ENCODE results near the gene TCF15.
"Not testable (repeated sequence)": the region's sequence is repeated elsewhere in the genome, so short reads cannot be mapped to it uniquely, and the experiment has no call there.

Gene TCF15

DNA sequence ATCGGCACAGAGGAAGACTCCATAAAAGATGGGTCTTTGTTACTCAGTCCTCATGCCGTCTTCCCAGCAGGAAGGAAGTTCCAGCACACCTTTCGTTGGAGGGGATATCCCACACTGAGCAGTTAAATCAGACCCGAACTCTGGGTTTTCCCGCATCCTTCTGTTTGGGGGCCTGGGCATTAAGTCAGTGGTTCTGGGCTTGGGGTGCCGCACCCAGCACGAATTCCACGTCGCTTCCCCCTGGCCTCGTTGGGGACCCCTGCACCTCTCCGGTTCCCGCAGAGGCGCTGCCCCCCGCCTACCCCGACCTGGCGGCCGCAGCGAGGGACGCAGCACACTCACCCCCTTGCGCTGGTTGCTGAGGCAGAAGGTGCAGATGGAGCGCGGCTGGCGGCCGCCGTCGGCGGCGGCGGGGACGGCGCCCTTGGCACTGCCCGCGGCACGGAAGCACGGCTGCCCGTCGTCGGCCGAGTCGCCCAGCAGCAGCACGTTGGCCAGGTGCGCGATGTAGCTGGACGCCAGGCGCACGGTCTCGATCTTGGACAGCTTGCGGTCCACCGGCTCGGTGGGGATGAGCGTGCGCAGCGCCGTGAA is 641 bp downstream of the TCF15 start:
- no peak for DNase-seq

DNA sequence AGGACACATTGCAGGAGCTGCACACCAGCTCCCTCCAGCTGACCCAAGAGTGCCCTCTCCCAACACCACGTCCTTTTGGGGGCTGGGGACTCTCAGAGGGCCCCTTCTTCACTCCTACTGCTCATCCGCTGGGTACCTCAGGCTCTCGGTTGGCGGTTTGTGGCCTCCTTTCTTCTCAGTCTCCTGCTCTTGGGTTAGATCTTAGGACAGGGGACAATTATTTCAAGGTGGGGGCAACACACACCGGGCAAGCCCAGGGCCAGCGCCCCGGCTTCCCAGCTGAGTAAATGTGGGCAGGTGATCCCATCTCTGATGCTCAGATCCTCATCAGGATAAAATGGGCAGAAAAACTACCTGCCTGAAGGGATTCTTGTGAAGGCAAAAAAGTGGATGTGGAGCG is 1.1 kb downstream of the TCF15 start:
- no peak for DNase-seq

DNA sequence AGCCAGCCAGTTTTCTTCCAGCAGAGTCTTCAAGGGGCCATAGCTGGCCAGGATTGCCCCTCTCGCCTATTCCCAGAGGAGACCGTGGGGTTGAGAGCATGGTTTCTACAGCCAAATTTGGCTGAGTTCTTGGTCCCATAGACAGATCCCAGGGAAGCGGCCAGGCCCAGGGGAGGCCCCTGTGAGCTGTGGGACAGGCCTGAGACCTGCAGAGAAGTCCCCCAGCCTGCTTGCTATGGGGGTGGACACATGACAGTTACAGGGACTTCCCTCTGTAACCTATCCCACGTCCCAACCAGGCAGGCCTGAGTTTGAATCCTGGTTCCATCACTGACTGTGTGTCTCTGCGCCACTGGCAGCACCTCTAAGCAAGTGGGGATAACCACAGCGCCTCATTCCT is 2.6 kb downstream of the TCF15 start:
- no peak for DNase-seq

DNA sequence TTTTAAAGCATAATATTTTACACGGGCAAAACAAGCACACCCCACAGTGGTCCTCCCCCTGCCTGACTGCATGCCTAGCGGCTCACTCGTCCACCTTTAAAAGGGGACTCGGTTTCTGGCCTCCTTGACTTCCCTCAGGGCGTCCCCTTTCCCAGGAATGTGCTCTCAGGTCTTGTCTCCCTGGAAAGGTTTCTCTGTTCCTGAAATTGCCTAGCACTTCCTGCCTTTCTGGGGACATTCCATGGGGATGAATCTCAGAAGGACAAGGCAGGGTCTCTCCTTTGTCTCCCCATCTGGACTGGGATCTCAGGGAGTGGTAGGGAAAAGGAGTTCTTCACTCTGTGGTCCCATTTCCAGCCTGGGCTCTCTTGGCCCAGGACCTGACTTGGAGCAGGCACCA is 4.9 kb downstream of the TCF15 start:
- no peak for DNase-seq

GRCh38 chr20:603116-603640 is 6.9 kb downstream of the TCF15 start:
- no peak for DNase-seq

- DNase-seq: no peak
Measured at GRCh38 chr20:602111-602970, 7.8 kb downstream of the TCF15 start.

GRCh38 chr20:600736-601135 is 9.4 kb downstream of the TCF15 start:
- DNase-seq: no peak

GRCh38 chr20:600141-600540 is 10.0 kb downstream of the TCF15 start:
- DNase-seq: no peak

- no peak for DNase-seq
Measured at GRCh38 chr20:598133-598850, 11.8 kb downstream of the TCF15 start.

DNA sequence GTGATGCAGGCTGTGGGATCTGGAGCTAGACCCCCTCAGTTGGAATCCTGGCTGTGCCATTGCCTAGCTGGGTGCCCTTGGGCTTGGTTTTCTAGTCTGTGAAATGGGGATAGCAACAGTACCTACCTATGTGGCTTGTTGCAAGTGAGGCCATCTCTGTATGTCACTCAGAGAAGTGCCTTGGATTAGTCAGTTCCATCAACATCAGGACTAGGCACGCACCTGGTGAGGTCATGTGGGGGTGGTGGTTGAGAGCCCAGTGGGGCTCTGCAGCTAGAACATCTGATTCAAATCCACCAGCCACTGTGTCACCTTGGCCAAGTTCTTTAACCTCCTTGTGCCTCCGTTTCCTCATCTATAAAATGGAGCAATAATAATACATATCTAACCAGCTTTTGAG is 12.5 kb downstream of the TCF15 start:
- DNase-seq: no peak

GRCh38 chr20:595330-596308 is 14.5 kb downstream of the TCF15 start:
- DNase-seq: no peak

- no peak for DNase-seq
Measured at GRCh38 chr20:592506-592905, 17.6 kb downstream of the TCF15 start.

DNA sequence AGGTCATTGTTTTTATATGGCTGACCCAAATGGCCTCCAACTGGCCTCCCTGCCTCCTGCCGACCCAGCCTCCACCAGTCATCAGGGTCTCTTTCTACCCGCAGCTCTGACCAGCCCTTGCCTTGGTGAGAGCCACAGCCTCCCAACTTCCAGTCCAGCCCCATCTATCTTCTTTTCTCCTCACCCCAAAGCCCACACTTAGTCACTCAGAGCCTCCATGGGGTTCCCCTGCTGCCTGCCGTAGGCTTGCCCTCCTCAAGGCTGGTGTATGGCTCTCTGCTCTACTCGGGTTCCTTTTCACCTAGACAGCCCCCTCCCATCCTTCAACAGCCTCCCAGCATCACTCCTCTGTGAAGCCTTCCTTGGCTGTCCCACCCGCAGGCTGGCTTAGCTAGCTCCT is 18.2 kb downstream of the TCF15 start:
- DNase-seq: no peak

DNA sequence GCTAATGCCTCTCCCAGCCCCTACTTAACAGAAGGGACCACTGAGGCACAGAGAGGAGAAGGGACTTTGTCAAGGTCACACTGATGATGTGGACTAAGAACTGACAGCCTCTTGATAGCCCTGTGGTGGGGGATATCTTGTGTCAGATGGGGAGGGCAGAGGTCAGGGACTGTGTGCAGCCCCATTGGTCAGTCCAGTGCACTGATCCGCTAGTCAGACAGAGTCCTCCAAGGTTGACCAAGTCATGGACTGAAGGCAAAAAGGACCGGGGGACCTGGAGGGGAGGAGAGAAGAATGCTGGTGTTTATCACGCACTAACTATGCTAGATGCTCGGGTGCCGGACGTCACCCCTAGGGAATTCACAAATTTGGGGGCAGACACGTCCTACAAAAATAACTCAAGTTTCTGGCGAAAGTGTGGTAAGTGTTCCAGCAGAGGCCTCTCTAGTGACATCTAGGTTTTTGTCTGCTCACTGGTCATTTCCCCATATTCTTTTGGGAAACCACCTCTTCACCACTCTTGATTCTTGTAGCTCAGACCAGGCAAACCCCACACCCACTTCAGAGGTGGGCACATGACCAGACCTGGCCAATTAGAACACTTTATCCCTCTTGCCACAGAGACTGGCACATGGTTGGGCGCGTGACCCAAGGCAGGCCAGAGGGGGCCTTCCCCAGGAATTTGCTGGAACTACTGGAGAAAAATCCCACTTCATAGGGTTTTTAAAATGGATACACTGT is 21.0 kb downstream of the TCF15 start:
- no peak for DNase-seq

DNA sequence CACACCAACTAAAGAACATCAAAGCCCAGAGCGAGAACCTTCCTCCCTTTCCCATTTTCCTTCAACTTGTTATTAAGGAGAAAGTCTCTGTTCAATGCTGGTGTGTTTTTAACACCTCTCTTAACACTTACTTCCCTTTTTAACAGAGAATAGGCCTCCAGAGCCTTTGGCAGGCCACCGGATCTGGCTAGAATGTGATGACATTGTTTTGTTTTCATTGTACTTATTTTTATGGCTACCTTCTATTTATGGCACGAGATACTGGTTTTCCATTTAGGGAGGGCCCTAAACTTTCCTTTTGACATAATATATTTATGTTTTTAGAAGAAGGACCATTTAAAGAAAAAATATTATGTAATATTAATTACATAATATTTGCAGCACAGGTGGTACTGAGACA is 21.6 kb downstream of the TCF15 start:
- no peak for DNase-seq

GRCh38 chr20:584971-585301 is 25.2 kb downstream of the TCF15 start:
- no peak for DNase-seq

DNA sequence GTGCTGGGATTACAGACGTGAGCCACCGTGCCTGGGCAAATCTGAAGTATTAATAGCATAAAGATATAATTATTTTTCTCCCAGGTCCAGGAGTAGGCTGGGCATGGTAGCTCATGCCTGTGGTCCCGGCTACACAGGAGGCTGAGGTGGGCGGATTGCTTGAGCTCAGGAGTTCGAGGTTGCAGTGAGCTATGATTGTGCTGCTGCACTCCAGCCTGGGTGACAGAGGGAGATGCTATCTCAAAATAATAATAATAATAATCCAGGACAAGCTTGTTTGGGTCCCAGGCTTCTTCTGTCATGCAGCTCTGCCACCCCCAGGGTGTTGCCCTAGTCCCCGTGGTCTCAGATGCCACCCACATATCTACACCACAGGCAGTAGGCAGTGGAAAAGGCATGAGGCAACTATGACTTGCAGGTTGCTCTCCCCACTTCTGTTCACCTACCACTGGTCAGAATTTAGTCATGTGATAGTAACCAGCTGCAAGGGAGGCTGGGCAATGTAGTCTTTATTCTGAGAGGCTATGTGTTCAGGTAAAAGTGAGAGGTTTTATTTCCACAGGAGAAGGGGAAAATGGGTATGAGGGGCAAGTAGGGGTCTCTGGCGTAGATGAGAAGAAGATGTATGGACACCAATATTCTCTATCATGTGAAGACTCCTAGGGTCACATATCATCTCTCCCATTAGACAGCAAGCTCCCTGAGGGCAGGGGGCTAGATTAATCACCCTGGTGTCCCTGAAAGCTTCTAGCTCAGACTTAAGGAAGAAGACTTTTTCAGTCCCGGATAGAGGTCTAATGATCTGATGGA is 25.7 kb downstream of the TCF15 start:
- DNase-seq: no peak

GRCh38 chr20:582204-582603 is 27.9 kb downstream of the TCF15 start:
- no peak for DNase-seq

DNA sequence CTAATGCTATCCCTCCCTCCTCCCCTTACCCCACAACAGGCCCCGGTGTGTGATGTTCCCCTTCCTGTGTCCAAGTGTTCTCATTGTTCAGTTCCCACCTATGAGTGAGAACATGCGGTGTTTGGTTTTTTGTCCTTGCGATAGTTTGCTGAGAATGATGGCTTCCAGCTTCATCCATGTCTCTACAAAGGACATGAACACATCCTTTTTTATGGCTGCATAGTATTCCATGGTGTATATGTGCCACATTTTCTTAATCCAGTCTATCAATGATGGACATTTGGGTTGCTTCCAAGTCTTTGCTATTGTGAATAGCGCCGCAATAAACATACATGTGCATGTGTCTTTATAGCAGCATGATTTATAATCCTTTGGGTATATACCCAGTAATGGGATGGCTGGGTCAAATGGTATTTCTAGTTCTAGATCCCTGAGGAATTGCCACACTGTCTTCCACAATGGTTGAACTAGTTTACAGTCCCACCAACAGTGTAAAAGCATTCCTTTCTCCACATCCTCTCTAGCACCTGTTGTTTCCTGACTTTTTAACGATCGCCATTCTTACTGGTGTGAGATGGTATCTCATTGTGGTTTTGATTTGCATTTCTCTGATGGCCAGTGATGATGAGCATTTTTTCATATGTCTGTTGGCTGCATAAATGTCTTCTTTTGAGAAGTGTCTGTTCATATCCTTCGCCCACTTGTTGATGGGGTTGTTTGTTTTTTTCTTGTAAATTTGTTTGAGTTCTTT is 31.0 kb downstream of the TCF15 start:
- not testable (repeated sequence) for DNase-seq

Data from fibroblast of skin of abdomen (primary cell).